GM12892 (cell line): ENCODE data around the gene NAA16.

Experiments used
- POLR2A ChIP-seq: IDR thresholded peaks from 2 replicates; pipeline ENCODE4 v1.6.1; 2011; ENCODE audit warnings: low read depth, low read length, control low read depth
- POLR2AphosphoS5 ChIP-seq: IDR thresholded peaks from 2 replicates; pipeline ENCODE4 v1.6.1; 2011; ENCODE audit warnings: low read depth, low read length, control low read depth
- TAF1 ChIP-seq: IDR thresholded peaks from 2 replicates; pipeline ENCODE4 v1.6.1; 2011; ENCODE audit warnings: low read depth, mild to moderate bottlenecking, control low read depth, low read length, borderline replicate concordance

DNA sequence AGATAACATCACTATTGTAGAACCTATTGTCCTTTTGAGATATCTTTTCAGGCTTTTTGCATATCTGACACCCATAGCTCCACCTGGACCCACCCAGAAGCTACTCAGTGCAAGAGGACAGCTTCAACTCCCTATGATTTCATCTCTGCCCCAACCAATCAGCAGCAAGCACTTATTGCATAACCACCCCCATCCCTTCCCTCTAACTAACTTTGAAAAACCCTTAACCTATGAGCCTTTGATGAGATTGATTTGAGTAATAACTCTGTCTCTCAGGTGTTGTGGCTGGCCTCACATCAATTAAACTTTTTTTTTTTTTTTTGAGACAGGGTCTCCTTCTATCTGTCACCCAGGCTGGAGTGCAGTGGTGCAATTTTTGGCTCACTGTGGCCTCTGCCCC lies 34.2 kb upstream of the NAA16 start:
- TF ChIP-seq POLR2AphosphoS5 (no peak), POLR2A (no peak), TAF1 (no peak)
